Hepatocyte (in vitro differentiated cells): Measurements from ENCODE around the gene LMTK2.

ENCODE experiments used
- EZH2phosphoT487 ChIP-seq: fragments of 200-600 bp; sonication (generic); IDR thresholded peaks from one replicate; pipeline ENCODE4 v1.6.1; 2018; ENCODE audit warnings: antibody characterized with exemption, mild to moderate bottlenecking, low read depth, moderate library complexity; ENCODE audit not compliant: unreplicated experiment, severe bottlenecking
- TF ChIP-seq, protein P1 (sequence below): fragments of 200-600 bp; sonication (generic); IDR thresholded peaks from 2 replicates; pipeline ENCODE4 v1.5.1; 2016; ENCODE audit warnings: antibody characterized with exemption, mild to moderate bottlenecking; ENCODE audit not compliant: poor library complexity

DNA sequence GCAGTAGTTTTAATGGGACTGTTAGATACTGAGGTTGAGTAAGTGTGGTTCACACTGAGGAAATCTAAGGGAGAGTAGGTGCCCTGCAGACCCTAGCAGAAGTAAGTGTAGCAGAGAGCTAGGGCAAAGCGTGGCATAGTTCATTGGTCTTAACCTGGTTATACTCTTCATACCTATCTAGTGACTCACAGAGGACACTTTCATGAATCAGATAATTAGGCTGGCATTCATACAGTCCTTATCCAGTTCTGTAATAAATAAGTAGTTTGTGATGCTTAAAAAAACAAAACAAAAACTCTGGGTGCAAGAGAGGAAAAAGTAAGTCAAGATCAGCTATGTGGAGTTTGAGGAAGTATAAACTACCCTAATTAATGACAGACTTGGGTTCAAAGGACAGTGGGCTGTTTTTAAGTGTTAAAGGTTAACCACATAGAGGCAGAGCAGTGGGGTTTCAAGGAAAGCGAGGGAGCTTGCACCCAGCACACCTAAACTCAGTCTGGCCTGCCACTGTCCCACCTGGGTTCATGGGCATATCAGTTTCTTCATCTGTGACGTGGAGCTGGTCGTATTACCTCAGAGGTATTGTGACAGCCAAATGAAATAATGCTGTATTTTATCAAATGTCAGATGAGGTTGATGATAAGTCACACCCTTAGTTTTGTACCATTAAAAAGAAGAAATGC is 27.1 kb downstream of the LMTK2 start:
- TF ChIP-seq, protein P1, sequence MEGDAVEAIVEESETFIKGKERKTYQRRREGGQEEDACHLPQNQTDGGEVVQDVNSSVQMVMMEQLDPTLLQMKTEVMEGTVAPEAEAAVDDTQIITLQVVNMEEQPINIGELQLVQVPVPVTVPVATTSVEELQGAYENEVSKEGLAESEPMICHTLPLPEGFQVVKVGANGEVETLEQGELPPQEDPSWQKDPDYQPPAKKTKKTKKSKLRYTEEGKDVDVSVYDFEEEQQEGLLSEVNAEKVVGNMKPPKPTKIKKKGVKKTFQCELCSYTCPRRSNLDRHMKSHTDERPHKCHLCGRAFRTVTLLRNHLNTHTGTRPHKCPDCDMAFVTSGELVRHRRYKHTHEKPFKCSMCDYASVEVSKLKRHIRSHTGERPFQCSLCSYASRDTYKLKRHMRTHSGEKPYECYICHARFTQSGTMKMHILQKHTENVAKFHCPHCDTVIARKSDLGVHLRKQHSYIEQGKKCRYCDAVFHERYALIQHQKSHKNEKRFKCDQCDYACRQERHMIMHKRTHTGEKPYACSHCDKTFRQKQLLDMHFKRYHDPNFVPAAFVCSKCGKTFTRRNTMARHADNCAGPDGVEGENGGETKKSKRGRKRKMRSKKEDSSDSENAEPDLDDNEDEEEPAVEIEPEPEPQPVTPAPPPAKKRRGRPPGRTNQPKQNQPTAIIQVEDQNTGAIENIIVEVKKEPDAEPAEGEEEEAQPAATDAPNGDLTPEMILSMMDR: no peak
- TF ChIP-seq EZH2phosphoT487: no peak
